Neural cell (in vitro differentiated cells): ENCODE results near the gene SUMO2. TPM values are rescaled to one million over a fixed set of nuclear protein-coding genes. Genes with fewer than 3 reads are reported as not detected.
"Not testable (repeated sequence)": the region's sequence is repeated elsewhere in the genome, so short reads cannot be mapped to it uniquely, and the experiment has no call there.

Experiments used
- H2AFZ ChIP-seq: fragments of 200-600, 300-800 bp; sonication (generic), shearing (Covaris generic); 2 replicates; pipeline ENCODE4 v1.6.0; 2014; ENCODE audit warnings: low read depth, mild to moderate bottlenecking, antibody characterized with exemption, low read length, moderate library complexity
- H3F3A ChIP-seq: fragments of 200-600 bp; shearing (Covaris generic); 2 replicates; pipeline ENCODE4 v1.6.1; 2016; ENCODE audit warnings: mild to moderate bottlenecking, moderate library complexity, mixed read lengths, antibody characterized with exemption, low read length; ENCODE audit not compliant: insufficient read depth, poor library complexity, severe bottlenecking
- H3K27ac ChIP-seq: fragments of 200-600, 300-800 bp; sonication (generic), shearing (Covaris generic); 2 replicates; pipeline ENCODE4 v1.5.1; 2014; ENCODE audit warnings: mild to moderate bottlenecking, low read length, moderate library complexity
- H3K27me3 ChIP-seq: fragments of 300-800, 200-600 bp; sonication (generic), shearing (Covaris generic); 2 replicates; pipeline ENCODE4 v1.6.0; 2014; ENCODE audit warnings: mild to moderate bottlenecking, low read depth, low read length, moderate library complexity; ENCODE audit not compliant: insufficient read depth
- H3K36me3 ChIP-seq: fragments of 300-800, 200-600 bp; sonication (generic), shearing (Covaris generic); 2 replicates; pipeline ENCODE4 v1.5.1; 2014; ENCODE audit warnings: mild to moderate bottlenecking, antibody characterized with exemption, low read length, moderate library complexity; ENCODE audit not compliant: insufficient read depth
- H3K4me2 ChIP-seq: fragments of 300-800, 200-600 bp; sonication (generic), shearing (Covaris generic); 2 replicates; pipeline ENCODE4 v1.6.0; 2014; ENCODE audit warnings: mild to moderate bottlenecking, low read length
- H3K4me3 ChIP-seq: fragments of 300-800, 200-600 bp; sonication (generic), shearing (Covaris generic); 2 replicates; pipeline ENCODE4 v1.5.1; 2014; ENCODE audit warnings: mild to moderate bottlenecking, low read length, moderate library complexity
- H3K79me2 ChIP-seq: fragments of 200-600 bp; shearing (Covaris generic); replicated peaks from 2 replicates; pipeline ENCODE4 v1.6.0; 2014; ENCODE audit warnings: mild to moderate bottlenecking, low read length, moderate library complexity; ENCODE audit not compliant: insufficient read depth
- H3K9ac ChIP-seq: fragments of 300-800, 200-600 bp; sonication (generic), shearing (Covaris generic); 2 replicates; pipeline ENCODE4 v1.6.1; 2016; ENCODE audit warnings: mild to moderate bottlenecking, low read length, mixed read lengths
- H3K9me2 ChIP-seq: fragments of 200-600 bp; shearing (Covaris generic); 2 replicates; pipeline ENCODE4 v1.6.1; 2016; ENCODE audit warnings: mild to moderate bottlenecking, low read length, mixed read lengths; ENCODE audit not compliant: insufficient read depth
- H3K9me3 ChIP-seq: fragments of 200-600, 300-800 bp; sonication (generic), shearing (Covaris generic); 2 replicates; pipeline ENCODE4 v1.6.1; 2016; ENCODE audit warnings: mild to moderate bottlenecking, mixed run types, low read length, moderate library complexity, mixed read lengths
- H4K20me1 ChIP-seq: fragments of 200-600 bp; shearing (Covaris generic); 2 replicates; pipeline ENCODE4 v1.6.1; 2016; ENCODE audit warnings: mild to moderate bottlenecking, mixed run types; ENCODE audit not compliant: insufficient read depth
- EP300 ChIP-seq: fragments of 450-650 bp; conservative IDR thresholded peaks from 2 replicates; pipeline ENCODE4 v1.6.1; 2014; ENCODE audit warnings: antibody characterized with exemption, mild to moderate bottlenecking, moderate library complexity; ENCODE audit not compliant: poor library complexity, severe bottlenecking
- POLR2AphosphoS5 ChIP-seq: IDR thresholded peaks from 2 replicates; pipeline ENCODE4 v1.6.1; 2012
- polyA plus RNA-seq: library from polyadenylated mRNA; depleted of rRNA; stranded (reverse); fragments of >200 nt; gene quantifications from 2 replicates; pipeline ENCODE4 v1.2.3, GENCODE V29; 2014
- TF ChIP-seq, protein P1 (sequence below): IDR thresholded peaks from 2 replicates; pipeline ENCODE4 v1.6.1; 2012; ENCODE audit warnings: borderline replicate concordance

The SUMO2 gene
- polyA plus RNA-seq, 1 donor from 2014 or later: 283 TPM

DNA sequence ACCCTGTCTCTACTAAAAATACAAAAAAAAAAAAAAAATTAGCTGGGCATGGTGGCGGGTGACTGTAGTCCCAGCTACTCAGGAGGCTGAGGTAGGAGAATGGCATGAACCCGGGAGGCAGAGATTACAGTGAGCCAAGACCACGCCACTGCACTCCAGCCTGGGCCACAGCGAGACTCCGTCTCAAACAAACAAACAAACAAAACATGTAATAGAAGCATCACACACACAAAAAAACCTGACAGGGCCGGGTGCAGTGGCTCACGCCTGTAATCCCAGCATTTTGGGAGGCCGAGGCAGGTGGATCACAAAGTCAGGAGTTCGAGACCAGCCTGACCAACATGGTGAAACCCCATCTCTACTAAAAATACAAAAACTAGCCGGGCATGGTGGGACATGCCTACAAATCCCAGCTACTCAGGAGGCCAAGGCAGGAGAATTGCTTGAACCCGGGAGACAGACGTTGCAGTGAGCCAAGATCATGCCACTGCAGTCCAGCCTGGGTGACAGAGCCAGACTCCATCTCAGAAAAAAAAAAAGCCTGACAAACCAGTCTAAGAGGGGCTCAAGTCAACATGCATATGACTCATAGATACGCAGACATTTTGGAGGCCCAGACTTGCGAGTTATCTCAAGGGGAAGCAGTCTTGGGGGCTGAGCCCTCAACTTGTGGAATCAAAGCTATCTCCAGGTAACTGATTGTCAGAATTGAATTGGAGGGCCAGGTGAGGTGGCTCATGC, 49.0 kb downstream of the SUMO2 start:
- H3F3A ChIP-seq, H3K9me2 ChIP-seq, H3K4me3 ChIP-seq, H3K9me3 ChIP-seq, H2AFZ ChIP-seq, H3K4me2 ChIP-seq, H3K36me3 ChIP-seq, H3K27ac ChIP-seq, H3K27me3 ChIP-seq, H3K79me2 ChIP-seq, H3K9ac ChIP-seq: not testable (repeated sequence)
- TF ChIP-seq POLR2AphosphoS5: peak; percentile 10
- H4K20me1 ChIP-seq: peaks cover 23% of the 10 kb centered on the region

GRCh38 chr17:75133001-75133400, 49.8 kb downstream of the SUMO2 start:
- TF ChIP-seq, protein P1, sequence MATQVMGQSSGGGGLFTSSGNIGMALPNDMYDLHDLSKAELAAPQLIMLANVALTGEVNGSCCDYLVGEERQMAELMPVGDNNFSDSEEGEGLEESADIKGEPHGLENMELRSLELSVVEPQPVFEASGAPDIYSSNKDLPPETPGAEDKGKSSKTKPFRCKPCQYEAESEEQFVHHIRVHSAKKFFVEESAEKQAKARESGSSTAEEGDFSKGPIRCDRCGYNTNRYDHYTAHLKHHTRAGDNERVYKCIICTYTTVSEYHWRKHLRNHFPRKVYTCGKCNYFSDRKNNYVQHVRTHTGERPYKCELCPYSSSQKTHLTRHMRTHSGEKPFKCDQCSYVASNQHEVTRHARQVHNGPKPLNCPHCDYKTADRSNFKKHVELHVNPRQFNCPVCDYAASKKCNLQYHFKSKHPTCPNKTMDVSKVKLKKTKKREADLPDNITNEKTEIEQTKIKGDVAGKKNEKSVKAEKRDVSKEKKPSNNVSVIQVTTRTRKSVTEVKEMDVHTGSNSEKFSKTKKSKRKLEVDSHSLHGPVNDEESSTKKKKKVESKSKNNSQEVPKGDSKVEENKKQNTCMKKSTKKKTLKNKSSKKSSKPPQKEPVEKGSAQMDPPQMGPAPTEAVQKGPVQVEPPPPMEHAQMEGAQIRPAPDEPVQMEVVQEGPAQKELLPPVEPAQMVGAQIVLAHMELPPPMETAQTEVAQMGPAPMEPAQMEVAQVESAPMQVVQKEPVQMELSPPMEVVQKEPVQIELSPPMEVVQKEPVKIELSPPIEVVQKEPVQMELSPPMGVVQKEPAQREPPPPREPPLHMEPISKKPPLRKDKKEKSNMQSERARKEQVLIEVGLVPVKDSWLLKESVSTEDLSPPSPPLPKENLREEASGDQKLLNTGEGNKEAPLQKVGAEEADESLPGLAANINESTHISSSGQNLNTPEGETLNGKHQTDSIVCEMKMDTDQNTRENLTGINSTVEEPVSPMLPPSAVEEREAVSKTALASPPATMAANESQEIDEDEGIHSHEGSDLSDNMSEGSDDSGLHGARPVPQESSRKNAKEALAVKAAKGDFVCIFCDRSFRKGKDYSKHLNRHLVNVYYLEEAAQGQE: no peak
- no peak for TF ChIP-seq EP300
- peak; percentile 26 for TF ChIP-seq POLR2AphosphoS5
- Histone ChIP-seq H3F3A (no peaks in the 10 kb centered on the region), H3K9me2 (no peaks in the 10 kb centered on the region), H3K4me2 (no peak overlapping the region), H3K9ac (no peak overlapping the region), H3K79me2 (no peaks in the 10 kb centered on the region), H3K27me3 (no peaks in the 10 kb centered on the region), H3K27ac (no peak overlapping the region), H3K4me3 (no peak overlapping the region), H2AFZ (no peak overlapping the region), H4K20me1 (peaks cover 18% of the 10 kb centered on the region), H3K36me3 (no peaks in the 10 kb centered on the region), H3K9me3 (no peaks in the 10 kb centered on the region)

DNA sequence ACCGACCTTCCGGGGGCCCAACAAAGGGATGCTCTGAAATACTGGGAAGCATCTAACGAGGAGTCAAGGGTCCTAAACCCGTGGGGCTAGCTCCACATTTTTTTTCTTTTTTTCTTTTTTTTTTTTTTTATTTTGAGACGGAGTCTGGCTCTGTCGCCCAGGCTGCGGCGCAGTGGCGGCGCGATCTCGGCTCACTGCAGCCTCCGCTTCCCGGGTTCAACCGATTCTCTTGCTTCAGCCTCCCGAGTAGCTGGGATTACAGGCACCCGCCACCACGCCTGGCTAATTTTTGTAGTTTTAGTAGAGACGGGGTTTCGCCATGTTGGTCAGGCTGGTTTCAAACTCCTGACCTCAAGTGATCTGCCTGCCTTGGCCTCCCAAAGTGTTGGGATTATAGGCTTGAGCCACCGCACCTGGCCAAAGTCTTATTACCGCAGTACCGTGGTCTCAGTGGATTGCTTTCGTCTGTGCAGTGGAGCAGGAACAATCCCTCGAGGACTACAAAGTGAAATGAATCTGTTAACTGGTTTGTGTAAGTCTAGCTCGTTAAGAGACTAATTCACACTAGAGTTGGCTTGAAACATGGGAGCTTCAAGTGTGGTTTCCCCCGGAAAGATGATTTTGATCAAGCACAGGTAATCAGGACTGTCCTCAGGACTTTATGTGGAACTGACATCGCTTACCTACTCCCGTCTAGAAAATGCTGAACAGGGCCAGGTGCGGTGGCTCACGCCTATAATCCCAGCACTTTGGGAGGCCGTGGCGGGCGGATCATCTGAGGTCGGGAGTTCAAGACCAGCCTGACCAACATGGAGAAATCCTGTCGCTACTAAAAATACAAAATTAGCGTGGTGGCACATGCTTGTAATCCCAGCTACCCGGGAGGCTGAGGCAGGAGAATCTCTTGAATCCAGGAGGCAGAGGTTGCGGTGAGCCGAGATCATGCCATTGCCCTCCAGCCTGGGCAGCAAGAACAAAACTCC, 50.5 kb downstream of the SUMO2 start:
- H3K9me2 ChIP-seq, H3F3A ChIP-seq, H3K79me2 ChIP-seq, H3K27me3 ChIP-seq, H2AFZ ChIP-seq, H3K36me3 ChIP-seq, H3K9me3 ChIP-seq: not testable (repeated sequence)
- TF ChIP-seq POLR2AphosphoS5: peak; percentile 17
- Histone ChIP-seq H4K20me1 (peaks cover 18% of the 10 kb centered on the region), H3K27ac (peak overlapping the region; percentile 74), H3K4me3 (peak overlapping the region; percentile 86), H3K4me2 (peak overlapping the region; percentile 51), H3K9ac (peak overlapping the region; percentile 78)
